ENCODE measurements around the gene CMIP.

Gene CMIP

DNA sequence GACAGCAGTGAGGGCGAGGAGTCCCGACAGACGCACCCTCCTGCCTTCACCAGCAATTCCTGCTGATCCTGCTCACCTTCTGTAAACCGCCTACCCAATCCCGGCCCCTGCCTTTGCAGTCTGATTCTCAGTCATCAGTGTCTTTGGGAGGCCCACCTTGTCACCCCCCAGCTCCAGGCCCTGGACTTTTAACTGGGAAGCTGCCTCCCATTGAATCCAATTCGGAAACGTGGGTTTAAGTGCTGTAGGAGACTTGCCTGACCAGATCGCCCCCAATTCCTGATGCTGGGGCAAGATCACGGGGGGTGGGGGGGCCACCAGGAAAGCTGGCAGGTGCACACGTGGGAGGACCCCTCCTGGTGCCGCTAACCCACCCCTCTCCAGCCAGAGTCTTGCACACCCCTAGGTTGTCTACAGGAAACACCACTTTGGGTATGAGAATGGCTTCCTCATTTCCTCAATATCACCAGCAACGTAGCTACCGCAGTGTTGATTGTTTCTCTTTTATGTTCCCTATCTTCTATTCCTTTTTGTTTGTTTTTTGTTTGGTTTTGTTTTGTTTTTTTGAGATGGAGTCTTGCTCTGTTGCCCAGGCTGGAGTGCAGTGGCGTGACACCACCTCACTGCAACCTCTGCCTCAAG, 46.6 kb upstream of the CMIP start:
- Histone ChIP-seq H3K27me3 (ENCODE audit: insufficient read depth, low read length, poor library complexity, severe bottlenecking) (no peaks in the 10 kb centered on the region), H4K20me1 (ENCODE audit: insufficient read depth, low read length, poor library complexity, severe bottlenecking) (no peaks in the 10 kb centered on the region), H3K9me3 (ENCODE audit: insufficient read depth, low read depth, low read length) (no peaks in the 10 kb centered on the region), H3K4me2 (ENCODE audit: low read depth, low read length, poor library complexity, severe bottlenecking) (no peak overlapping the region), H3K9ac (ENCODE audit: low read depth, low read length, poor library complexity, severe bottlenecking) (no peak overlapping the region), H3K4me1 (ENCODE audit: insufficient read depth, low read length, poor library complexity, severe bottlenecking) (no peaks in the 10 kb centered on the region), H3K9me2 (replicated peaks; ENCODE audit: low read depth, low read length) (no peaks in the 10 kb centered on the region), H3K79me2 (ENCODE audit: insufficient read depth, low read length) (no peaks in the 10 kb centered on the region), H3K4me3 (ENCODE audit: low read length, poor library complexity, severe bottlenecking) (no peak overlapping the region), H3F3A (ENCODE audit: low read depth) (no peaks in the 10 kb centered on the region), H3K36me3 (ENCODE audit: insufficient read depth, low read length) (no peaks in the 10 kb centered on the region), H2AFZ (ENCODE audit: low read length) (no peak overlapping the region)
- TF ChIP-seq, protein P1, sequence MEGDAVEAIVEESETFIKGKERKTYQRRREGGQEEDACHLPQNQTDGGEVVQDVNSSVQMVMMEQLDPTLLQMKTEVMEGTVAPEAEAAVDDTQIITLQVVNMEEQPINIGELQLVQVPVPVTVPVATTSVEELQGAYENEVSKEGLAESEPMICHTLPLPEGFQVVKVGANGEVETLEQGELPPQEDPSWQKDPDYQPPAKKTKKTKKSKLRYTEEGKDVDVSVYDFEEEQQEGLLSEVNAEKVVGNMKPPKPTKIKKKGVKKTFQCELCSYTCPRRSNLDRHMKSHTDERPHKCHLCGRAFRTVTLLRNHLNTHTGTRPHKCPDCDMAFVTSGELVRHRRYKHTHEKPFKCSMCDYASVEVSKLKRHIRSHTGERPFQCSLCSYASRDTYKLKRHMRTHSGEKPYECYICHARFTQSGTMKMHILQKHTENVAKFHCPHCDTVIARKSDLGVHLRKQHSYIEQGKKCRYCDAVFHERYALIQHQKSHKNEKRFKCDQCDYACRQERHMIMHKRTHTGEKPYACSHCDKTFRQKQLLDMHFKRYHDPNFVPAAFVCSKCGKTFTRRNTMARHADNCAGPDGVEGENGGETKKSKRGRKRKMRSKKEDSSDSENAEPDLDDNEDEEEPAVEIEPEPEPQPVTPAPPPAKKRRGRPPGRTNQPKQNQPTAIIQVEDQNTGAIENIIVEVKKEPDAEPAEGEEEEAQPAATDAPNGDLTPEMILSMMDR (conservative IDR thresholded peaks at IDR 0.05; ENCODE audit: low read length): no peak
- no peak for TF ChIP-seq EZH2phosphoT487 (IDR thresholded peaks at IDR 0.05; ENCODE audit: borderline replicate concordance)

DNA sequence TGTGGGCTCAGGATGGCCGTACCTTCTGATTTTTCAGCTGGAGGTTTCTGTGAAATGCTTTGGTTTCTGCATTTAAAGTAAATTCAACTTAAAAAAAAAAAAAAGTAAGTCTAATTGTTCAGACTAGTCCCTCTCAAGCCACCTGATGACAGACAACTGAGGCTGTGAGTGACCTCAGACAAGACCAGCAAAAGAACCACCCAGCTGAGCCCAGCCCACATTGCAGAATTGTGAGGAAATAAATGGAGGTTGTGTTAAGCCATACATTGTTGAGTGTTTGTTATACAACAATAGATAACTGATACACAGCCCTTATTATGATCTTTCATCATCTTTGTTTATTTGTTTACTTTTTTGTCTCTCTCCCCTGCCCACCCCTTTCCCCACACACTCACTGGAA, 44.7 kb upstream of the CMIP start:
- Histone ChIP-seq H3K79me2 (ENCODE audit: insufficient read depth, low read length) (no peaks in the 10 kb centered on the region), H3K9me2 (replicated peaks; ENCODE audit: low read depth, low read length) (no peaks in the 10 kb centered on the region), H4K20me1 (ENCODE audit: insufficient read depth, low read length, poor library complexity, severe bottlenecking) (no peaks in the 10 kb centered on the region), H3K4me2 (ENCODE audit: low read depth, low read length, poor library complexity, severe bottlenecking) (no peak overlapping the region), H3K27me3 (ENCODE audit: insufficient read depth, low read length, poor library complexity, severe bottlenecking) (no peaks in the 10 kb centered on the region), H3F3A (ENCODE audit: low read depth) (no peaks in the 10 kb centered on the region), H3K4me3 (ENCODE audit: low read length, poor library complexity, severe bottlenecking) (no peak overlapping the region), H3K36me3 (ENCODE audit: insufficient read depth, low read length) (no peaks in the 10 kb centered on the region), H3K9ac (ENCODE audit: low read depth, low read length, poor library complexity, severe bottlenecking) (no peak overlapping the region), H2AFZ (ENCODE audit: low read length) (no peak overlapping the region), H3K4me1 (ENCODE audit: insufficient read depth, low read length, poor library complexity, severe bottlenecking) (no peaks in the 10 kb centered on the region), H3K9me3 (ENCODE audit: insufficient read depth, low read depth, low read length) (no peaks in the 10 kb centered on the region)
- TF ChIP-seq, protein P1 (conservative IDR thresholded peaks at IDR 0.05; ENCODE audit: low read length): no peak
- TF ChIP-seq EZH2phosphoT487 (IDR thresholded peaks at IDR 0.05; ENCODE audit: borderline replicate concordance): no peak

DNA sequence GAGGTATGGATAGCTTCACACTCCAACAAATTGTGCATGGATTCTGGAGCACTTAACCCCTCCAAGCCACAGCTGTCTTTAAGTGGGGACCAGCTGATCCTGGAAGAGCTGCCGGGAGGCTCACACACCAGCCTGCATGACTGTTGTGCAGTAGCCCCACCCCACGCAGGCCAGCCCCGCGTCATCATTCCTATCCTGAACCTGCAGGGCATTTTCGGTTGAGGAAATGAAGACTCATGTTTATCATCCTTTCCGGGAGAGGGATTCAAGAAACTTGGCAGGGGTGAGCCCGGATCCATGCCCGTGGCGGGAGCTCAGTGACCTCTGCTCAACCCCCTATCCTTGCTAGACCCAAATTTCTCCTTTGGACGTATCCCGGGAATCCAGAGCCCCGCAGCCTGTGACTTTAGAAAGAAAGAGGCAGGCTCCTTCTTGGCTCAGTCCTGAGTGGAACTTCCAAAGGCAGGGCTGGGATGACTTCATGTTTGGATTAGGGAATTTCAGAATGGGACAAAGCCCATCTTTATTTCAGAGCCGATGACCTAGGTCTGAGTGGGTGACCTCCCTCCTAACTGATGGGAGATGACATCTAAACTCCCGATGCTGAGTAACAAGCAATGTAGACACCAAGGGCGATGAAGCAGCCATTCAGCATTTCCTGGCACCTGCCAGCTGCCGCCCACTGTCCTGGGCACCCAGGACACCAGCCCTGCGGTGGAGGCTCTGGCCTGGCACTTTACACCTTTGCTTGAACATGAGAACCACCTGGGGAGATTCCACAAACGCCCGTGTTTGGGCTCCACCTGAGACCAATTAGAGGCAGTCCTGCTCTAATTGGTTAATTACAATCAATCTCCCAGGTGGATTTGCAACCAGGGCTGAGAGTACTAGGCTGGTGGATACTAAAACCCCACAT, 43.3 kb upstream of the CMIP start:
- Histone ChIP-seq H3K4me1 (ENCODE audit: insufficient read depth, low read length, poor library complexity, severe bottlenecking) (no peaks in the 10 kb centered on the region), H3F3A (ENCODE audit: low read depth) (no peaks in the 10 kb centered on the region), H3K79me2 (ENCODE audit: insufficient read depth, low read length) (no peaks in the 10 kb centered on the region), H3K9ac (ENCODE audit: low read depth, low read length, poor library complexity, severe bottlenecking) (no peak overlapping the region), H3K4me3 (ENCODE audit: low read length, poor library complexity, severe bottlenecking) (no peak overlapping the region), H3K9me3 (ENCODE audit: insufficient read depth, low read depth, low read length) (no peaks in the 10 kb centered on the region), H3K27me3 (ENCODE audit: insufficient read depth, low read length, poor library complexity, severe bottlenecking) (no peaks in the 10 kb centered on the region), H4K20me1 (ENCODE audit: insufficient read depth, low read length, poor library complexity, severe bottlenecking) (no peaks in the 10 kb centered on the region), H2AFZ (ENCODE audit: low read length) (no peak overlapping the region), H3K36me3 (ENCODE audit: insufficient read depth, low read length) (no peaks in the 10 kb centered on the region), H3K9me2 (replicated peaks; ENCODE audit: low read depth, low read length) (no peaks in the 10 kb centered on the region), H3K4me2 (ENCODE audit: low read depth, low read length, poor library complexity, severe bottlenecking) (no peak overlapping the region)
- TF ChIP-seq, protein P1 (conservative IDR thresholded peaks at IDR 0.05; ENCODE audit: low read length): no peak

All from Loucy (cell line).